ENCODE data around the gene AQP3.
"Not testable (repeated sequence)": the region's sequence is repeated elsewhere in the genome, so short reads cannot be mapped to it uniquely, and the experiment has no call there.

The AQP3 gene

DNA sequence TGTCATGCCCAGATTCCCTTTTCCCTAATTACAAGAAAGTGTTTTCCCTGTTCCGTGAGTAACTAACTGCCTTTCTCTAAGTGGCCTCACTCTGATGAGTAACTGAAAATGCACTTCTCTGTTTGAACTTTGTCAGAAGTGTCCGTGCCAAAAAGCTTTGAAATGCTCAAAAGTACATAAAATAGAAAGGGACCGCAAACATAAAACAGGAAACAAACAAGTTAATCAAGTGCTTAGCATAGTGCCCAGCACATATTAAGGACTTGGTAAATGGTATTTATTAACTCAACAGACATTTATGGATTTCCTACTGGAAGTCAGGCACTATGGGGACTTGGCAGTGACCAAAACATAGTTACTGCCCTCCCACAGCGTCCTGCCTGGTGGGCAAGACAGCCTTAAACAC lies 22.3 kb downstream of the AQP3 start:
- no peak overlapping the region for H3K27ac Mint-ChIP-seq
- no peaks in the 10 kb centered on the region for H3K9me3 Mint-ChIP-seq
- no peak for DNase-seq (ENCODE audit: low spot score)
- H3K4me1 Mint-ChIP-seq (ENCODE audit: low read depth): no peaks in the 10 kb centered on the region
- H3K36me3 Mint-ChIP-seq (ENCODE audit: low read depth): no peaks in the 10 kb centered on the region
- H3K27me3 Mint-ChIP-seq (ENCODE audit: low read depth): peaks cover 2% of the 10 kb centered on the region
- no peak overlapping the region for H3K4me3 Mint-ChIP-seq

DNA sequence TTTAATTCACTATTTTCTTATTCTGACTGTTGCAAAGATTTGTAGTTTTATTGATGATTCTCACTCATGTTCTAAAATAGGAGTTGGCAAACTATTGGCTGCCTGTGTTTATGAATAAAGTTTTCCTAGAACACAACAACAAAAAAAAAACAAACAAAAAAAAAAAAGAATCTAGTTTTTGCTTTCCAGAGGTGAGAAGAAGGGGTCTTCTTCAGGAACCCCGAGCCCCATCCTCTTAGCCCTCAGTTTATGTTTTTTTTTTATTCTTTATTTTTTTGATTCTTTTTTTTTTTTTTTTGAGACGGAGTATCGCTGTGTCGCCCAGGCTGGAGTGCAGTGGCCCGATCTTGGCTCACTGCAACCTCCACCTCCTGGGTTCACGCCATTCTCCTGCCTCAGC lies 22.9 kb downstream of the AQP3 start:
- H3K4me1 Mint-ChIP-seq (ENCODE audit: low read depth); H3K27ac Mint-ChIP-seq; H3K9me3 Mint-ChIP-seq; DNase-seq (ENCODE audit: low spot score); H3K4me3 Mint-ChIP-seq; H3K27me3 Mint-ChIP-seq (ENCODE audit: low read depth); H3K36me3 Mint-ChIP-seq (ENCODE audit: low read depth): not testable (repeated sequence)

DNA sequence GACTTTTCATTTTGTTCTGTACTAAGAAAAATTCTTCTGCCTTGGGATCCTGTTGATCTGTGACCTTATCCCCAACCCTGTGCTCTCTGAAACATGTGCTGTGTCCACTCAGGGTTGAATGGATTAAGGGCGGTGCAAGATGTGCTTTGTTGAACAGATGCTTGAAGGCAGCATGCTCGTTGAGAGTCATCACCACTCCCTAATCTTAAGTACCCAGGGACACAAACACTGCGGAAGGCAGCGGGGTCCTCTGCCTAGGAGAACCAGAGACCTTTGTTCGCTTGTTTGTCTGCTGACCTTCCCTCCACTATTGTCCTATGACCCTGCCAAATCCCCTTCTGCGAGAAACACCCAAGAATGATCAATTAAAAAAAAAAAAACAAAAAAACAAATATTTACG lies 23.4 kb downstream of the AQP3 start:
- not testable (repeated sequence) for H3K4me3 Mint-ChIP-seq; H3K9me3 Mint-ChIP-seq; H3K27ac Mint-ChIP-seq; H3K36me3 Mint-ChIP-seq (ENCODE audit: low read depth); H3K4me1 Mint-ChIP-seq (ENCODE audit: low read depth); DNase-seq (ENCODE audit: low spot score); H3K27me3 Mint-ChIP-seq (ENCODE audit: low read depth)

DNA sequence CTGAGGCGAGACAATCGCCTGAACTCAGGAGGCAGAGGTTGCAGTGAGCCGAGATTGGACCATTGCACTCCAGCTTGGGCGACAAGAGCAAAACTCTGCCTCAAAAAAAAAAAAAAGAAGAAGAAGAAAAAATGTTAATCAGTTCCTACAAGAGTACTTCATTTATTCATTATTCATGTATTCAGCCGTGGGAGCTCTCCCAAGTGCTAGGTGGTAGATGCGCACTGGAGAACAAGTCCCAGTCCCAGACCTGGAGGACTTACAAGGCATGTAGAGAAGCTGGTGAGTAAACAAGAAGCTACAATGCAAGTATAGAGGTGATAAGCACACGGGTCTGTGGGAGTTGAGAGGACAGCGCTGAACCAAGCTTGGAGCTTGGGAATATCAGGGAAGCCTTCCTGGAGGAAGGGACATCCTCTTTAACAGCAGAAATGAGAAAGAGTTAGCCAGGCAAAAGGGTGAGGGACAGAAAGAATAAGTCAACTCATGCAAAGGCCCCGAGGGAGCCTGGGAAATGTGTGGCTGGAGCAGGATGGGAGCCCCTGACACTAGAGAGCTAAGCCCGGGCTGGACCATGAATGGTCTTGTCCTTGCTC lies 27.6 kb downstream of the AQP3 start:
- no peak for DNase-seq (ENCODE audit: low spot score)
- H3K4me3 Mint-ChIP-seq: no peak overlapping the region
- peaks cover 31% of the 10 kb centered on the region for H3K4me1 Mint-ChIP-seq (ENCODE audit: low read depth)
- H3K36me3 Mint-ChIP-seq (ENCODE audit: low read depth): no peaks in the 10 kb centered on the region
- no peak overlapping the region for H3K27ac Mint-ChIP-seq
- no peaks in the 10 kb centered on the region for H3K9me3 Mint-ChIP-seq
- H3K27me3 Mint-ChIP-seq (ENCODE audit: low read depth): peaks cover 4% of the 10 kb centered on the region

DNA sequence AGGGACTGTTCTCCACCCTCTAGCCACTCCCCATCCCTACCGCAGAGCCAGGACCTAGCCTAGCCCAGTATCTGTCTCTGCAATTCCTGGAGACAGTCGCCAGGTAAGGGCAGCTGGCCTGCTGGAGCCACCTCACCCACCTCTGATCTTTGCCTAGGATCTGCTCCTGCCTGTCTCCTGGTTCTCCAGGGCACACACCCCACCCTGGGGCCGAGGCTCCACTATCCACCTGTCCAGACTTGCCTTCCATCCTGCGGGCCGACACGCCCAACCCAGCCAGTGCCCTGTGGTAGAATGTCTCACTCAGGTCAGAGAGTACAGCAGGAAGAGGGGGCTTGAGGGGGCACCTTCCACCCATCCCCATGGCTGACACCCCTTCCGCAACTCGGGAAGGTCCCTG lies 29.3 kb downstream of the AQP3 start:
- H3K36me3 Mint-ChIP-seq (ENCODE audit: low read depth): no peaks in the 10 kb centered on the region
- H3K27me3 Mint-ChIP-seq (ENCODE audit: low read depth): peaks cover 4% of the 10 kb centered on the region
- peaks cover 39% of the 10 kb centered on the region for H3K4me1 Mint-ChIP-seq (ENCODE audit: low read depth)
- H3K4me3 Mint-ChIP-seq: no peak overlapping the region
- no peaks in the 10 kb centered on the region for H3K9me3 Mint-ChIP-seq
- no peak for DNase-seq (ENCODE audit: low spot score)
- no peak overlapping the region for H3K27ac Mint-ChIP-seq

DNA sequence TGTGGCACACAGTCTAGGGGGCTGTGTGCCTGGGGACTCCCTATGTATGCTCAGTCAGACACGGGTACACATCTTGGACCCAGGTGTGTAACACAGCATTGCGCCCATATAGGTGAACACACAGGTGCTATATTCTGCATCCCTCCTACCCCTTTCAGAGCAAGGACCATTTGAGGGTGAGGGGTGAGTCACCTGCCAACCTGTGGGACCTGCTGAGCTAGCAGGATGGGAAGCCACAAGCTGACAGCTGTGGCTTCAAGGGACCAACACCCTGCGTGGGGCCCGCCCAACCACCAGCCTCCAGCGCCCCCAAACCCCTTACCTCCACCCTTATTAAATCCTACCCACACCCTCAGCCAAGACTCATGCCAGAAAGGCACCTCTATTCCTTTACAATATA lies 30.4 kb downstream of the AQP3 start:
- Mint-ChIP-seq H3K4me1 (ENCODE audit: low read depth) (peaks cover 39% of the 10 kb centered on the region), H3K9me3 (no peaks in the 10 kb centered on the region), H3K36me3 (ENCODE audit: low read depth) (no peaks in the 10 kb centered on the region), H3K27me3 (ENCODE audit: low read depth) (peaks cover 4% of the 10 kb centered on the region), H3K27ac (peak overlapping the region; percentile 97), H3K4me3 (peak overlapping the region; percentile 80)
- no peak for DNase-seq (ENCODE audit: low spot score)

DNA sequence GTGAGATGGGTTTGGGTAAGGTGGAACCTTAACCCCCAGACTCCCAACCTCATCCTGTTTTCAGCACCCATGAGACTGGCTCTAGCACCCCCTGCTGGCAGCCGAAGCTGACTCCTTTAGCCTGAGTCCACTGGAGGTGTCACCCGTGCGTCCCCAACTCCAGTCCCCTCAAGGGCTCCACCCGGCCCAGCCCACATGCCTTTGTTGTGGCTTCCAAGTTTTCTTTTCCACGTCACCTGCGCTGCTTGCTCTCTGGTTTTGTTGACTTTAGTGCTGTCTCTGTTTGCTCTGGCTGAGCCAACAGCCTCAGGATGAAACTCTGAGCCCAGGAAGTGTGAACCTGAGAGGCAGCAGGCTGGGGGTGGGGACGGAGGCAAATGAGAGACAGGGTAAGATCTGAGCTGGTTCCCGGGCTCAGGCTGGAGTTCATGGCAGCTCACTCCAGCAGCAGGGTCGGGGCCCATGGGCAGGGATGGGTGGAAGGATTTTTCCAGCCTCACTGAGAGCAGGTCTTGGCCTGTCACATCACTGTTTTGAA lies 31.8 kb downstream of the AQP3 start:
- Mint-ChIP-seq H3K9me3 (no peaks in the 10 kb centered on the region), H3K27me3 (ENCODE audit: low read depth) (peaks cover 9% of the 10 kb centered on the region), H3K27ac (peak overlapping the region; percentile 97), H3K36me3 (ENCODE audit: low read depth) (no peaks in the 10 kb centered on the region), H3K4me3 (peak overlapping the region; percentile 80), H3K4me1 (ENCODE audit: low read depth) (peaks cover 39% of the 10 kb centered on the region)
- DNase-seq (ENCODE audit: low spot score): peak; percentile 86

DNA sequence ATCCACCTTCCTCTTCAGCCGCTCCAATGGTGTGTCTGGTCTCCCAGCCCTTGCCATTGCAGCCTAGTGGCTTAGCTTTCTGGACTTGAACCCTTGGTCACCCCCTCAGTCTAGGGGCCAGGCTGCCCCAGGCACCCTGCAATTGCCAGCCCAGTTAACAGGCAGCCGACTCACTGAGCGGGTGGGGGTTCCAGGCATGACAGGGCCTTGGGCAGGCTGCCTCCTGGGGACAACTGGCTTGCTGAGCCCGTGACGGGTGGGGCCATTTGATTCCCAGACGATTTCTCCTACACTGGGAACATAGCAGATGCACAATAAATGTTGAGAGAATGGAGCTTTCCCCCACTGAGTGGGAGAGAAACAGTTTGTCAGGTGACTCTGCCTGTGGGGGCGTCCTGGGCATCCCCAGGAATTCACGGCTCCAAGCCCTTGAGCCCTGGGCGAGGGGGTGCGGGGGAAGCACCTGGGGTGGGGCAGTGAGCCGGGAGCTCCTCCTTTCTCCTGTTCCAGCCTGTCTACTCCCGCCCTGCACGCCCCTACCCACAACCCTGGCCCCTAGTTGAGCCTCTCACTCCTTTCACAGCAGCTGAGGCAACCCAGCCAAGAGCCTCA lies 32.4 kb downstream of the AQP3 start:
- H3K27ac Mint-ChIP-seq: peak overlapping the region; percentile 97
- H3K4me1 Mint-ChIP-seq (ENCODE audit: low read depth): peaks cover 39% of the 10 kb centered on the region
- H3K27me3 Mint-ChIP-seq (ENCODE audit: low read depth): peaks cover 6% of the 10 kb centered on the region
- H3K9me3 Mint-ChIP-seq: no peaks in the 10 kb centered on the region
- no peaks in the 10 kb centered on the region for H3K36me3 Mint-ChIP-seq (ENCODE audit: low read depth)
- peak overlapping the region; percentile 80 for H3K4me3 Mint-ChIP-seq
- no peak for DNase-seq (ENCODE audit: low spot score)

DNA sequence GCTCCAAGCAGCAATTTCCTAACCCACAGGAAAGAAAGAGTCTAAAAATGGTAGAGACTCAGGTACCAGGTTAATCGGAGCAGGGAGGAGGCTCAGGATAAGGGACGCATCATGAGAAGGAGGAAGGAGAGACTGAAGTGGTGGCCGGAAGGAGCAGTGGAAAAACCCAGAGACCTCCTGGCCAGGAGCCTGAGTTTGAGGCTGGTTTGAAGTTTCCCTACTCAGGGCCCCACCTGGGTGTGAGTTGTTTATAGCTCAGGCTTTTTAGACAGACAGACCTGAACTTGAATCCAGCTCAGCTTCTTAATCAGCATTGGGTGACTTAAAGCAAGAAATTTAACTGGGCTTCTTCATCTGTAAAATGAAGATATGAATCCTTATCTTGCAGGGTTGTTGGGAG lies 33.1 kb downstream of the AQP3 start:
- H3K36me3 Mint-ChIP-seq (ENCODE audit: low read depth): no peaks in the 10 kb centered on the region
- H3K27me3 Mint-ChIP-seq (ENCODE audit: low read depth): peaks cover 6% of the 10 kb centered on the region
- H3K4me3 Mint-ChIP-seq: peak overlapping the region; percentile 38
- no peak for DNase-seq (ENCODE audit: low spot score)
- no peaks in the 10 kb centered on the region for H3K9me3 Mint-ChIP-seq
- peaks cover 39% of the 10 kb centered on the region for H3K4me1 Mint-ChIP-seq (ENCODE audit: low read depth)
- peak overlapping the region; percentile 71 for H3K27ac Mint-ChIP-seq

DNA sequence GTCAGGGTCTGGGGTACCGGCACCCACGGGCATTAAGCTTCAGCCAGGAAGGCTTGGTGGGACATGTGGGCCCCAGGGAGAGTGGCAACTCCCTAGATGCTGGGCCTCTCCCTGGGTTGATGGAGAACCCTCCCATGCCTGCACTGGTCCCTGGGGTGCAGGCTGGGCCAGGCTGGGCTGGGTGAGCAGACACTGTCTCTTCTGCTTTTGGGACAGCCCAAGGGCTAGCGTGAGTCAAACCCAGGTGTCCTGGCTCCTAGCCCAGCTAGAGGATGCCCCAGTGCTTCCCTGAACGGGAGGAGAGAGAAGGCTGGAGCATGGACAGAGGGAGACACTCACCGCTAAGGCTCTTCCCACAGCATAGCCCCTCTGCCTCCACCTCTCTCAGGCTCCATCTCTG lies 39.3 kb downstream of the AQP3 start:
- DNase-seq (ENCODE audit: low spot score): no peak
- peaks cover 6% of the 10 kb centered on the region for H3K27me3 Mint-ChIP-seq (ENCODE audit: low read depth)
- H3K4me3 Mint-ChIP-seq: no peak overlapping the region
- H3K27ac Mint-ChIP-seq: no peak overlapping the region
- H3K36me3 Mint-ChIP-seq (ENCODE audit: low read depth): no peaks in the 10 kb centered on the region
- peaks cover 1% of the 10 kb centered on the region for H3K4me1 Mint-ChIP-seq (ENCODE audit: low read depth)
- H3K9me3 Mint-ChIP-seq: no peaks in the 10 kb centered on the region

DNA sequence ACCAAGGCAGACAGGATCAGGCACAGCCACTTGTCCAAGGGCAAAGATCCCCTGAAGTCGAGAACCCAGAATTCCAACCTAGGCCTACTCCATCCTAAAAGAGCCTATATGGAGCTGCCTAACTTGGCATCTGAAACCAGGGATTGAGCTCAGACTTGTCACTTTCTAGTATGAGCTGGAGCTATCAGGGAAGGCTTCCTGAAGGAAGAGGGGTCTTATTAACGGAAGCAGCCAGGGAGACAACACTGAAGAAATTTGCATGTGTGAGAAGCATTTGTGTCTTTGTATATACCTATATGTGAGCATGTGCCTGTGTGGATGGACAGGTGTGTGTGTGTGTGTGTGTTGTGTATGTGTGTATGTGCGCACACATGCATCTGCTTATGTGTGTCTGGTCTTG lies 40.3 kb downstream of the AQP3 start:
- Mint-ChIP-seq H3K4me3 (no peak overlapping the region), H3K4me1 (ENCODE audit: low read depth) (peaks cover 1% of the 10 kb centered on the region), H3K9me3 (no peaks in the 10 kb centered on the region), H3K36me3 (ENCODE audit: low read depth) (no peaks in the 10 kb centered on the region), H3K27ac (no peak overlapping the region), H3K27me3 (ENCODE audit: low read depth) (peaks cover 6% of the 10 kb centered on the region)
- DNase-seq (ENCODE audit: low spot score): no peak

DNA sequence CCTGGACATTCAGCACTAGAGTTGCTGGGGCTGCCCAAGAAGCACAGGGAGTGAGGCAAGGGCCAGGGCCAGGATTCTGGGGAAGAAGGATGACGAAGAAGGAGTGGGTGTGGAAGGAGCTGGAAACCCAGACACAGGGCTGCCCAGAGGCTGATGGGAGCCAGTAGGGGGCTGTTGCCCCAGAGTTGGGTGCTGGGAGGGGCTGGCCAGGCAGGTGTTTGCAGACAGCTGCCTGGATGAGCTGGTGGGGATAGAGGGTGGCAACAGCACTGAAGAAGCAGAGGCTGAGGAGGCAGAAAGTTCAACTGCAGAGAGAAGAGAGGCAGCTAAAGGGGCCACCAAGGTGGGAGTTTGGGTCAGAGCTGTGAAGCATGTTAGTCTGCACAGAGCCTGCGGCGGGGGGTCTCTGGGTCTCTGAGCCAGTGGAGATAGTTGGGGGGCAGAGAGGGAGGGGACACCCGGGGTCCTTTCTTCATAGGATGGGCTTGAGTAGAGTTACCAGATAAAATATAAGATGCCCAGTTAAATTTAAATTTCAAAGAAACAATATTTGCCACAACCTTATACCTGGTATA lies 42.5 kb downstream of the AQP3 start:
- Mint-ChIP-seq H3K4me3 (no peak overlapping the region), H3K36me3 (ENCODE audit: low read depth) (no peaks in the 10 kb centered on the region), H3K9me3 (no peaks in the 10 kb centered on the region), H3K4me1 (ENCODE audit: low read depth) (peaks cover 1% of the 10 kb centered on the region), H3K27ac (no peak overlapping the region), H3K27me3 (ENCODE audit: low read depth) (peaks cover 3% of the 10 kb centered on the region)
- no peak for DNase-seq (ENCODE audit: low spot score)

DNA sequence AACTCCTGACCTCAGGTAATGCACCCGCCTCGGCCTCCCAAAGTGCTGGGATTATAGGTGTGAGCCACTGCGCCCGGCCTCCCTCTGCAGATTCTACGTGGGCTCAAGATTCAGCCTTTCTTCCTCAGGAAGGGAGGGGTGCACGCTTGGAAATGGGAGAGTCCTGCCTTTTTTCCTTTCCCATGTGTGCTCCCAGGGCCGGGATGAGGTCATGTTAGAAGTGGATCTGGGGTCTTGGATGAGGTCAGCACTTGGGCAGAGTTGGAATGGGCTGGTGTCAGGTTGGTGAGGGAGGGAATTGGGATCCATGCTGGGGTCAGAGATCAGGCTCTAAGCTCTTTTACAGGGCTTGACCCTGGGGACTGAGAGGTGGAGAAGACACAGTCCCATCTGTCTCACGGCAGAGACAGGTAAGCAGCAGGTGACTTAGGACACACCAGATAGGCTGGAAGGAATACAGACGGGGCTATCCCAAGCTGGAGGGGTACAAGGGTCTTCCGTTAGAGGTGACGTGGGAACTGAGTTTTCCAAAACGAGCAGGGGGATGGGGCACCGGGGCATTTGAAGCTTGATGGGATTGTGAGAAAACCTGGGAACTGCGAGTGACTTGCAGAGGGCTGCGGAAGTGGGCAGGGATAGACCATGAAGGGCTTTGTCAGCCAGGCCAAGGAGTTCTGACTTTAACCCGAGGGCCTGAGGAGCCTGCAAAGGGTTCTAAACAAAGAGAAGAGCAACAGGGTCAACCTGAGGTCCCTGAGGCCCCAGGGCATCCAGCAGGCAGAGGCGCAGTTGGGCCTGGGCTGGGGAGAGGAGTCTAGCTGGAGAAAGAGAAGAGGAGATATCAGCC lies 43.2 kb downstream of the AQP3 start:
- no peak overlapping the region for H3K4me3 Mint-ChIP-seq
- H3K36me3 Mint-ChIP-seq (ENCODE audit: low read depth): no peaks in the 10 kb centered on the region
- H3K27me3 Mint-ChIP-seq (ENCODE audit: low read depth): peaks cover 3% of the 10 kb centered on the region
- H3K4me1 Mint-ChIP-seq (ENCODE audit: low read depth): peaks cover 1% of the 10 kb centered on the region
- DNase-seq (ENCODE audit: low spot score): no peak
- H3K9me3 Mint-ChIP-seq: no peaks in the 10 kb centered on the region
- H3K27ac Mint-ChIP-seq: no peak overlapping the region

DNA sequence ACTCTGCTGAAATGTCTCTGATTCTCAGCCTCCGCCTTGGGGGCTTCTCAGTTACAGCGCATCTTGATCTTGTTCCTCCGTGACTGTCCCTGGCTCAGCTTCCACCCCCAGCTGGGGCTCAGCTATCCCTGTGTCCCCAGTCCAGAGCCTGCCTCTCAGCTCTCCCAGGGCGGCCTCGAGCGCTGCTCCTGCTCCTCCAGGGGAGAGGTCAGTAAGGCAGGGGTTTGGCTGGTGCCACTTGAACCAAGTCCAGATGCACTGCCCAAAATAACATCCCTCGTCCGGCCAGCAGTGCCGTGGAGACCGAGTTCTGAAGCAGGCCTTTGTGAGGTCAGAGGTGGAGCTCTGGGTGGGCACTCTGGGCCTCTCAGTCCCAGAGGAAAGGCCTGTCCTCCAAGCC lies 45.0 kb downstream of the AQP3 start, which contains the start of gene AQP7:
AQP7 (minus strand) TSS at position 198 of the 400 bp plus-strand sequence. CDS start 1,306 bp downstream, outside the sequence.
- not testable (repeated sequence) for H3K4me3 Mint-ChIP-seq; H3K4me1 Mint-ChIP-seq (ENCODE audit: low read depth); H3K27ac Mint-ChIP-seq

More for the DNA sequence above, 45.0 kb downstream of the AQP3 start, which contains the start of gene AQP7:
- not testable (repeated sequence) for DNase-seq (ENCODE audit: low spot score); H3K27me3 Mint-ChIP-seq (ENCODE audit: low read depth); H3K9me3 Mint-ChIP-seq; H3K36me3 Mint-ChIP-seq (ENCODE audit: low read depth)
